NCI-H345 treated with DMSO at 0.1 percent for 48 hours (cell line): Measurements from ENCODE around the gene TNS3.

ENCODE experiments used
- DNase-seq: peaks from one replicate; lab custom pipeline; 2025; ENCODE audit not compliant: unreplicated experiment; lab: John Stamatoyannopoulos, UW

TNS3 gene

GRCh38 chr7:47318395-47319182 lies 263.3 kb downstream of the TNS3 start:
- no peak for DNase-seq

GRCh38 chr7:47317487-47317886 lies 264.4 kb downstream of the TNS3 start:
- no peak for DNase-seq

- DNase-seq: no peak
Observed at GRCh38 chr7:47314728-47315607, 266.9 kb downstream of the TNS3 start.

DNA sequence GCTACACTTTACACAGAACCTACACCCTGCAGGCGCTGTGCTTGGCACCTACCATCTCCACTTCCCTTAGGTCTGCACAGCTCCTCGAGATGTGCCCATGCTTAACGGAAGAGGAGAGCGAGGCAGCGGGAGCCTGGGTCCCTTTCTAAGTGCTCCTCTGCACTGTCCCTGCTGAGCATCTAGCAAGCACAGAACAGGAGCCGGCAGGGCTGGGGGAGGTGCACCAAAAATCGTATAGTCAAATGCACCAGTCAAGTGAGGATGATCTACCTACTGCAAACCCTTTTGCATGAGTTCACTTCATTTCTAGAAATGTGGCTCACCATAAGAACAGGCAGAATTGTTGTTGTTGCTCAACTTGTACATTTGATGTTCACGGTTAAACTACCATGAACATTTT lies 267.7 kb downstream of the TNS3 start:
- DNase-seq: no peak

DNA sequence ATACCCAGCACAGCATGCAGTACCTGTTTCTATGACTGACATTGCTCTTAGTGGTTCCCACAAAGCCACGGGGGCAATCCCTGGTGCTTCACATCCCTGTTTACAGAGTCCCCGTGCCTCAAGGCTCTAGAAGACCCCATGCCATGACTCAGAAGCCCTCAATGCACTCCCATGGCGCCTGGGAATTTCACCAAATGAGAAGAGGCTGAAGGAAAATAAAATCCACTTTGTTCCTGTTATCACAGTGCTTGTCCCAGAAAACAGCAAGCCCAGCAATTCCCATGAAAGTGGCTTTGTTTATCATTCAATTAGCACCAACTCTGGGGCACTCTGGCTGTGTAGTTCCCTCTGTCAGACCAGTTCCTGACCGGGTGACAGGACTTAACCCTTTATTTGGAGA lies 268.3 kb downstream of the TNS3 start:
- DNase-seq: no peak

DNA sequence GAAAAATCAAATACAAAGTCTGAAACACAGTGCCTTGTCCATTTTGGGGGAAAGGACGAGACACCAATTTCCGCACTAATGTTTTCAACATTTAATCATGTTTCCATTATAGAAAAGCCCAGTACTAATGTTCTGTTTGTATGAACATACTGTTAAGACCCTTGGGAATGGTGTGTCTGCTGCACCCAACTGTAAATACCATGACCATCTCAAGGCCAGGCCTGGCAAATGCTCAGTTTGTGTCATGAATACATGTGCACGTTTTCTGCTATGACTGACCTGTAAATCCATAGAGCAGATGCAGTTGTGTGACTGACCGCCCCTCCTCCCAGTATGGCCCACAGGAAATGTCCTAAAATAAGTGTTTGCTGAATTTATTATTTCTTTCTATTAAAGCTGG lies 270.0 kb downstream of the TNS3 start:
- no peak for DNase-seq

DNA sequence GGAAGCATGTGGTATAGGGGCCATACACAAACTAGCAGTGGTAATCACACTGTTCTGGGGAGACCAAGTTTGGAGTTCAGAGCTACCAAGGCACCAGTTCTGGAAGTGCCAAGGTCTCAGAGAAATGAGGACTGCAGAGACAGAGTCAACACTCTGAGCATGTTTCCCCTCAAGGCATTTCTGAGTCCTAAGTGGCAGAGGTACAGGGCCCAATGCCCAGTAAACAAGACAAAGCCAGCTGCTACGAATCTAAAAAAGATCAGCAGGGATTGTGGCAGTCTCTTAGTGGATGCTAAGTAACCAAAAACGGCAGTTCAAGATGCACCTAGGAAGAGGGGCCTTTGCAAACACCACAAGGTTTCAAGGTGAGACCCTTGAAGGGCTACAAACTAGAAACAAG lies 271.9 kb downstream of the TNS3 start:
- no peak for DNase-seq

GRCh38 chr7:47308808-47309207 lies 273.1 kb downstream of the TNS3 start:
- DNase-seq: no peak

DNA sequence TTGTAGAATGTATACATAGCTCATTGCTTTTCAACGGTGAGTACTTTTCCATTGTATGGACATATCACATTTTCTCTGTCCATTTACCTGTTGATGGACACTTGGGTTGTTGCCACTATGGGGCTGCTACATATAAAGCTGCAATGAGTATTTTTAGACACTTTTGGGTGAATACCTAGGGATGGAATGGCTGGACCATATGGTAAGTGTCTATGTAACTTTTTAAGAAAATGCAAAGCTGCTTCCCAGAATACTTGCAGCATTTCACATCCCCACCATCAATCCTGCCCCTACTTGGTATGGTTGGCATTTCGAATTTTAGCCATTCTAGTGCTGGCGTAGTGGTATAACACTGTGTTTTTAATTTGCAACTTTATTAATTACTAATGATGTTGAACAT lies 274.6 kb downstream of the TNS3 start:
- DNase-seq: no peak

DNA sequence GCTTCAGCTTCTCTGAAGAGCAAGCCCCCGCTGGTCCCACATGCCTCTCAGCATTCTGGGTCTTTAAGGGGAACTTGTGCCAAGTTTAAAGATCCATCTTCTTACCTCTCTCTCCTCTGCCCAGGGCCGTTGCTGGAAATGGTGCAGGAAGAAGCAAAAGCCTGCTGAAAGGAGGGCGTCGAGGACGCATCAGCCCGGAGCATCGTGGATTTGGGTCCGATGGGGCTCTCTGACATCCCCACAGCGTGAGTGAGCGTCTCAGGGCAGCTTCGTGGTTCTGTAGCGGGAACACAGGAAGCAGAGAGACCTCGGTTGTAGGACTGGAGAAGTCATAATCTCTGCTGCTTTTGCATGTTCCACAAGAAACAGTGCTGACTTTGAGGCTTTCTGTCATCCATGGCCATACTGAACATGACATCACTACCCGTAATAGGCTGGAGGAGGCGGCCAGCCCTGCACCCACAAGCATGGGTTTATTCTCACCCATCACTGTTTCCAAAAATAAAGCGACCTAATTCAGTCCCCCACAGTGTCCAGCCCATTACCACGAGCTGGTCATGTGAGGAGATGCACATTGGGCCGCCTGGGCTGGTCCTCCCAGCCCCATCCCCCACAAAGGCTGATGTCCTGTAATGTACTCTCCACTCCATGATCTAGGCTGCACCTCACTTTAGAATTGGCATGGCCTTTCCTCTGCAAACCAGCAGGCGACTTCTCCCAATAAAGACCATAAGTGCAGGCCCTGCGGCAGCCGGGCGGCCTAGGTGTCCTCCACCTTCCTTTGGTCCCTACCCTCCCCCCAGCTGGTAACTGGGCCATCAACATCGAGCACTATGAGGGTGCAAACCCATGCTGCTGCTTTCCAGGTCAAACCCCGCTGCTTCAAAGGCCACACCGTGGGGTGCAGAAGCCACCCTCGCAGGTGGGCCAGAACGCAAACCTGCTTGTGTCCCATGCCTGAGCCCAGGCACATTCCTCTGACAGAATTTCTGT lies 276.9 kb downstream of the TNS3 start:
- DNase-seq: no peak

DNA sequence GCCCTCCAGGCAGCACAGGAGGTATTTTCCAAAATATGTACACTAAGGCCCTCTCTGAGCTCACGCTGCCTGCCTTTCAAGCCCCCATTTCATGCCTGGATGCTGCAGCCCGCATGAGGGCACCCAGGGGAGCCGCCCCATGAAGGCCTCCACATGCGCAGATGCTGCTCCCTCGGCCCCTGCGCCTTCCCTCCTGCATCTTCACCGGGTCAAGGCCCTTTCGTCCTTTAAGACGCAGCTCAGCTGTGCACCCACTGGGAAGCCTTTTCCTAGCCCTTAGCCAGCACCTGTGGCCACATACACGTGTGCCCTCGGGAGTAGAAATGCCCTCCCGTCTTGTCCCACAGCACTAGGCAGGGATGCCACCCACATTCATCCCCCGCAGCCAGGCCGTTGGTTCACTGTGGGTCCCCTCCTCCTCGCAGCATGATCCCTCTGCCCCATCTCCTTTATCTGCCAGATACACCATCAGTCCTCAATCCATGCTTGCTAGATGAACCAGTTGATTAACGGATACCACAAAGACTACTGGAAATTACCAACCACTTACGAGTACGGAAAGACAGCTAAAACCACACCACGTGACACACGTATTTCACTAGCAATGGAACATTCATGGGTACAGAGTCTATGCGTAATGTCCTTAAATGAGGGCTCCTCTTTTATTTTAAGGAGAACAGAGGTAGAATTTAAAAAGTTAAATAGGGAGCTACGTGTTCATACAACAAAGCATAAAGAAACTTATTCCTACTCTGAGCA lies 278.0 kb downstream of the TNS3 start:
- no peak for DNase-seq

DNA sequence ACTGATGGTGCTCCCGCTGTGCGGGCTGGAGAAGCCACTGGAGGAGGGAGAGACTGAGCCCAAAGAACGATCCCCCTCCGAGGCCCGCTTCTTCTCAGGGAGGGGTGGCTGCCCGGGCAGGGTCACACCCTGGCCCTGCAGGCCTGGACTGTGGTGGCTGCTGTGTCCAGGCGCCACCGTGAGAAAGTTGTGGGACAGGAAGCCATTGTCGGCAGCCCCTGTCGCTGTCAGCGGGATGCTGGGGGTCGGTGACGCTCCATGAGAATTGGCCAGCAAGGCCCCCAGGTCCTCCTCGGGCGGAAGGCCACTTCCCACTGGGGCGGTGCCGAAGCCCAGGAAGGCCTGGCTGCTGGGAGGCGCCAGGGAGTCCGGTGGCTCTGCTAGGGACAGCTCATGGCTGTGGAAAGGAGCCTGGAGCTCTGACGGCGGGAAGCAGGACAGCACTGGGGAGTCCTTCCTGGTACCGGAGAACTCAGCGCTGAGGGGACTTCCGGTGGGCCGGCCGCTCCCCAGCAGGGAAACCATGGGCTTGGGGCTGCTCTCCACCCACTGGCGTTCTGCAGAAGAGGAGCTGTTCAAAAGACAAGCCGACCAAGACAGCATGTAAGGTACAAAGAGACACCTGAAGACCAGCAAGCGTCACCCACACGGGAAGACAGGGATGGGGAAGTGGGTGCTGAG lies 278.8 kb downstream of the TNS3 start:
- DNase-seq: no peak

DNA sequence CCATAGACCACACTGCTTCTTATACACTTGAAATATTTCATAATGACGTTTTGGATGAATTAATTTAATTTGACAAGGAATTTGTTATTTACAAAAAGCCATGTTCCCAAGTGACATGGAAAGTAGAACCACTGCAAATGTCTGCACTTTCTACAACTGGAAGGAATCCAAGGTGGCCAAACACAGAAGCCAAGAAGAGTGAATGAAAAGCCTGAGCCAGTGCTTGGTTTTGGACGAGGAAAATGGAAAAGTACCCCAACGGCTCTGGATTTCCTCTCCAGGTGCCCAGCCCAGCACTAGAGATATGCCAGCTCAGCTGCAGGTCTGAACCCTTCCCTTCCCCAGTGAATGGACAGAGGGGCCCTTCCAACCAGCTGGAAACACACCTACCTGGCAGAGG lies 279.4 kb downstream of the TNS3 start:
- DNase-seq: no peak

DNA sequence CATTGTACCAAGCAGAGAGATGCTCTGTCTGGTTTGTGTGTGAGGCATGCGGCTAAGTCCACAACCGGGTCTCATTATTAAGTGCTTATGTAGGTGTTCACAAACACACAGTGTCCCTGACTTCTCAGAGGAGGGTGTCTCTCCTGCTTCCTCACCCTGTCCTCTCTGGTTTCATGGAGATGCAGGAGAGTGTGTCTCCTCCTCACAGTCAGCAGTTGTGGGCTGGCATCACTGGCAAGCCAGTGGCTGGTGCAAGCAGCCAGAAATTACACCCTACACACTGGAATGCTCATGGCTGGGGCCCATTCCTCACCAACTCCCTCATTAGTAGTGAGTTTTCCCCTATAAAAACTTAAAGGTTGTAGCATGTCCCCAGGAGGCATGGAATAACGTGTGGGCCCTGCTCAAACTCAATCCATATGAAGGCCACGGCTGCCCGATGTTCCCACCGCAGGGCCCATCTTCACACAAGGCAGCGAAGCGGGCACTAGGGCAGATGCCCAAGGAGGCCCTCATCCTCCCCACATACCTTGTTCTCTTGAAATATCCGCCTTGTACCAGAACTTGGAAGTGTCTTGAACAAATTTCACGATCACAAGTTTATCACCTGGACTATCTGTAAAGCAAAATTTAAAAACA lies 280.1 kb downstream of the TNS3 start:
- no peak for DNase-seq

DNA sequence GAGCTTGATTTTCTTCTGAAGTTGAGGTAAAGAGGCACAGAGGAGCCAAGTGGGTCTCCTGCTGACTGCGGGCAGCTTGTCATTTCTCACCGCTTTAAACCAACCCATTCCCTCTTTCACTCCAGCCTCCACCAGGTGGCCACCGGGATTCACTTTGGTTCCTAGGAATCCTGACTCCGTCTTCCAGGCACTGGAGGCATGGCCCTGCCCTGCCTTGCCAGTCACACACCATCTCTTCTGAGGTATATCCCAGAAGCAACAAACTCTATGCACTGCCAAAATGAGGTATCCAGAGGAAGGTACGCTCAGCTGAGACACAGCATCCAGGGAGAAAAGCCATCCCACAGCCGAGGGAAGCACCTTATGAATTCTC lies 280.8 kb downstream of the TNS3 start:
- no peak for DNase-seq

DNA sequence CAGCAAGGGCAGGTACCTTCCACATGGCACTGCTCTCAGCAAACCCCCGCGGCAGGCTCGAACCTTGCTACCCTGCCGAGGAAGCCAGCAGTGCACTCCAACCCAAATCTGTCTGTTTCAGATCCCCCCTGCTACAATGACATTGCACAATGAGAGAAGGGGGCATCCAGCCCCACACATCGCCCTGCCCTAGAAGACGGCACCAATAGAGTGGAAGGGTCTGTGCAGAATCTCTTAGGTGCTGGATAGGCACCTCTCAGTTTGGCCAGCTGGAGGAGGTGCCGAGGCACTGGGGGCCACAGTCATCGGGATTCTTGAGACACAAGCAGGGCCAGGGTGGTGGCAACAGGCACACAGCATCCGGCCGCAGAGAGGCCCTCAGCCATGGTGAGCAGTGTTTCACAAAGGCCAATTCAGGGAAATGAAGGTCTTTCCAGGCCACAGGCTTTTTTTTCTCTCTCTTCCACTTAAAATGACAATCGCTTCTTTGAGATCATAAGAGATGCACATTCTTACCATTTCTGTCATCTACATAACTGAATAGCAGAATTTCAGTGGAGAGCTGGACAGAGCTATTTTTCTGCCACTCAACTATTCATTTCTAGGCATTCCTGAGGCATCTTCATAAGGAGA lies 281.3 kb downstream of the TNS3 start:
- DNase-seq: no peak

DNA sequence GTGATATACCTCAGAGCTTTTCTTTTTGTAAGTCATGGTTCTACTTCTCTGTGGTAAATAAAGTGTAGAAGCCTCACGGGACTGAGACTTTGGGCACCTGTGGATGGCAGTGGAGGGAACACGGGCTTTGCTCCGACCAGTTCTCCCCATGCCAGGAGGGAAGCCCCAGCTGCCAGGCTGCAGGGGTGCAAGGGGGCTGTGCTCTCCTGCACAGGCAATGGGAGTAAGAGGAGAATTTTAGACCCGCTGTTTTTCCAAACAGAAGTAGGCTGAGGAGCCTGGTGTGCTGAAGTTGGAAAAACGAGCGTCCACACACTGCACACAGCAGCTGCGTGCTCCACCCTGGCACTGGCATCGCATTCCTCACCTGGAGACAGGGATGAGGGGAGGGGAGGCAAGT lies 282.4 kb downstream of the TNS3 start:
- DNase-seq: no peak

GRCh38 chr7:47298636-47299035 lies 283.3 kb downstream of the TNS3 start:
- no peak for DNase-seq

- DNase-seq: no peak
Observed at GRCh38 chr7:47297120-47297519, 284.8 kb downstream of the TNS3 start.
